ENCODE data around the gene ZNF664.
"Not testable (repeated sequence)": the region's sequence is repeated elsewhere in the genome, so short reads cannot be mapped to it uniquely, and the experiment has no call there.

Gene ZNF664

DNA sequence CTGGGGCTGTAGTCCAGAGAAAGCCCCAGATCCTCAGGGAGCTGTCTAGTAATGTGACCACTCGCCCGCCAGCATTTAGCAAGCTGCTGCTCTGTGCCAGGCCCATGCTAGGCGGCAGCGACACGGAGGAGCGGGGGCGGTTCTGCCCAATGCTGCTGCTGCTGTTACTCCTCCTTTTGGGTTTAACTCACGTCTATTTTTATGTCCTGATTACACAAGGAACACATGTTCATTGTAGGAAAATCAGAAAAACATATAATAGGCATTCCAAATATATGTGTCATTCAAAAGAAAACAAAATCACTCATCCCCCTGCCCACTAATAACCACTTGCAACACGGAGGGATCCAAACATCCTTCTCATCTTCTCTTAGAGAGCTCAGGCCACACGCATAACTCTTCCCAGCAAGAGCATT is 30.8 kb upstream of the ZNF664 start:
- DNase-seq = no peak

DNA sequence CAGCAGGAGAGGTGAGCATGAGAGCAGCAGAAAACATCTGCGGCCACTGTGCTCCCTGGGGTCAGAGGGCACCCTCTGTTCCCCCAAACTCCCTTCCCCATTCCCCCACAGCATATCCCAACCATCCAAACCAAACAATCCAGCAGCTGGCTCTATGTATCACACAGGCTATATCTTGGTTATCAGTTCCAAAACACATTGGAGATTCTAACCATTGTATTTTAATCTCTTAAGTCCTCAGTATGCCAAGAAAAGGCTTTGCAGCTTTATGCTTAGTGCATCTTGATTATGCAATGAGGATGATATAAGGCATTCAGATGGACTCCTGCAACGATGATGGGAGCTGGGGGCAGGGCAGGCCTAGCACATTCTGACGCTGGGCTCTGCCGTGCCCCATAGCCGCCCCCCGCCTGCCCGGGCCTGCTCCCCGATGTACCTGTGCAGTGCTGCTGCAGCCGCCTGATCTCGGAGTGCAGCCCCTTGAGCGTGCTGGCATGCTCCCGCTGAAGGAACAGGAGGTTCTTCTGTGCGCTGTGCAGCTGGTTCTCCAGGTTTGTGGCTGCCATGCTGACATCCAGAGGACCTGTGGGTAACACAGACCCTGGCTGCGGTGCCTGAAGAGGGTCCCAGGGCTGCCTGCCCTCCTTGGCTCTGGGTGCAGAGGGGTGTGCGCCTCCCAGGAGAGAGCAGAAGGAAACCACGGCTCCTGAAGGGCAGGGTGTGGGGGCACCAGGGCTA is 29.9 kb upstream of the ZNF664 start:
- no peak for DNase-seq

- no peak for DNase-seq
These were observed 29.2 kb upstream of the ZNF664 start for GRCh38 chr12:123943816-123944215.

DNA sequence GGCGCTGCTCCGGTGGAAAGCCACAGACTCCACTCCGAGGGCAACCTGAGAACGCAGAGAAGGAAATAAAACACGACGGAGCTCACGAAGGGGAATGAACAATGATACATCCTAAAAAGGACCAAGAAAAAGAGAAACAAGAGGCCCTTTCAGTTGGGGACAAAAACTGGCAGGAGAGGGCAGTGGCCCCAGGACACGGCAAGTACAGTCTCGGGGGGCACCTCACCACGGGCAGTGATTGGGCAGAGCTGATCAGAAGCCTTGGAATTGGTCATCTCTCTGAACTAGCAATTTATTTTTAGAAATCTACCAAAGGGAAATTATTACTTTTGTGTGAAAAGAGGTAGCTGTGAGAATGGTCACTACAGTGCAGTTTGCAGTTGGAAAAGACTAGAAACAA is 28.3 kb upstream of the ZNF664 start:
- no peak for DNase-seq

DNA sequence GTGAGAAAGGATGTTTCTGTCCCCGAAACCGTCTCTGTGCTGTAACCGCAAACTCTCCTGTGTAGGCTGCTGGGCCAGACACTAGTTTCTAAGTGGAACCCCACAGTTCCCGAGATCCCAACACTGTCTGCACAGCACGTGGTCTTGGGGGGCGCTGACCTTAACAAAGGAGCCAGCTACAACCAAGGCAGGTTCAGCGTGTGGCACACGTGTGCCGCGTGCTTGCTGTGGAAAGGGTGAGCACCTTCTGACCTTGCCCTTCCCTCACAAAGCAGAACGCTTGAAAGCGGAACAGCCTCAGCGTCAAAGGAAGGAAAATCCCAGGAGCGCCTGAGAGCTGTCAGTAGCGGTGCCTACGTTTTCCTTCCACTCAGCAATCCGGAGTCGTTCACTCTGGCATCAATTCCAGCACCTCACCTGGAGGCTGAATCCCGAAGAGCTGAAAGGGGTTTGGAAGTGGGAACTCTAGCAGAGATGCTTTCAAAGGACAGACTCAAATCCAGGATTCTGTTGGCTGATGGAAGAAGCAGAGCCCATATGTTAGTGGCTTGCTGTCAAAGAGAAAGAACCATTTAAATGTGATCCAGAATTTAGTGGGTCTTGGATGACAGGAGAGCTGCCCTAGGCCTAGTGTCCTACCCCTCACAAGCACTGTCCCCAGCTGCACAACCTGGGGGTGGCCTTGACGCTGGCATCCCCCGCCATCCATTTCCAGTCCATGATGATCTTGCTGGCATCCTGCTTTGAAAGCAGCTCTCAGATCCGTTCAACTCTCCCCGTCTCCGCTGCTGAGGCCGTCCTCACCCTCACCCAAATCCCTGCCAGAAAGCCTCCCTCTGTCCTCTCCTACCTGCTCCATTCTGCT is 27.5 kb upstream of the ZNF664 start:
- DNase-seq = no peak

- DNase-seq = no peak
These were observed 26.9 kb upstream of the ZNF664 start for GRCh38 chr12:123946152-123946515.

GRCh38 chr12:123946516-123947505 is 26.2 kb upstream of the ZNF664 start:
- DNase-seq = not testable (repeated sequence)

GRCh38 chr12:123947531-123947930 is 25.5 kb upstream of the ZNF664 start:
- not testable (repeated sequence) for DNase-seq

- DNase-seq = no peak
These were observed 24.6 kb upstream of the ZNF664 start for GRCh38 chr12:123948401-123948795.

GRCh38 chr12:123948796-123949769 is 23.9 kb upstream of the ZNF664 start:
- DNase-seq = no peak

- no peak for DNase-seq
These were observed 23.2 kb upstream of the ZNF664 start for GRCh38 chr12:123949770-123950165.

DNA sequence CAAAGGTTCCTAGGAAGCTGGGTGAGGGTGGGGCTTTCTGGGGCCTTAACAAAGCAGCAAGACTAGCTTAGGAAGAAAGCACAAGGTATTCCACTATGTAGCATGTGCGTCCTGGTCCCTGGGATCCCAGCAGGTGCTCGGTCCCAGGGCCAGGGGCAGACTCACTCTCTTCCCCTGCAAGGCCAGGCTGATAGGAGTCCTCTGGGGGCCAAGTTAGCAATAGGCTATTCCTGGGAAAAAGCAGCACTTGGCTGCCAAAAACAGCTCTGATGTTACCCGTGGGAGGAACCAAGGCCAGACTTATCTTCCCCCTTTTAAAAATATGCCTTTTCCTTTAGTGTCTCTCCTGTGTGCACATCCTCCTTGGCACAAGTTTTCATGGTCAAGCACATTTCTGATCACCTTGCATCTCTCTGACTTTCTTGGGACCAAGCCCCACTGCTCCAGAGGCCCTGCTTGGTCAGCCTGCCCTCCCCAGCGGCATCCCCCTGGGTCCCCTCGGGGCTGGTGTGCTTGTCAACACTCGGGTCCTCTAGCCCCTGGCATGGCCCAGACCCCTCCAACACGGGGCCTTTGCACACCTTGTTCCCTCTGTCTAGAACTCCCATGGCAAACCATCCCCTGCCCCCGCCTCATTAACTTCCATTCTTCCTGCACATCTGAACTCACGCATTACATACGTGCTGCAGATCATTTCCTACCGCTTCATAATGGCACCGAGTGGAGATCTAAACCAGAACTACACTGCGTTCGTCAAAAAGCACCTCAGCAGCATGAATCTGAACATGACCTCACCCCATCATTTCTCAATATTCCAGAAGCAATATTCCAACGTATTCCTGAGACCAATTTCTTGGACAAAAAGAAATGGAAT is 22.3 kb upstream of the ZNF664 start:
- no peak for DNase-seq

DNA sequence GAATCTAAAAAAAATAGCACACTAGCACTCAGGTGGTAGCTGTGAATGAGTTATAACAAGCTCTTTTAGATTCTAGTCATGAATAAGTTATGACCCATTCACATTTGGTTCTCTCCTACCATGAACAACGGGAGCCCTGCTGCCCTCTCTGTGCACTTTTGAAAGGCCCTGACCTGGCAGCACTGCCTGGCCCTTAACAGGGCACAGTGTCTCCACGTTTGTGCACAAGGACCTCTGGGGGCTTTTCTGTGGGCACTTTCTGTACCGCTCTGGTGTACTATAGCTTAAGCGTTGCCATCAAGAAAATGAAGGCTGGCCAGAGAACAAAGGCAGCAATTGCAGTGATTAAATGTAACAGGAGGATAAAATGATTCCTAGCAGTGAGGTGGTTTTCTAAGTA is 21.5 kb upstream of the ZNF664 start:
- DNase-seq = no peak

DNA sequence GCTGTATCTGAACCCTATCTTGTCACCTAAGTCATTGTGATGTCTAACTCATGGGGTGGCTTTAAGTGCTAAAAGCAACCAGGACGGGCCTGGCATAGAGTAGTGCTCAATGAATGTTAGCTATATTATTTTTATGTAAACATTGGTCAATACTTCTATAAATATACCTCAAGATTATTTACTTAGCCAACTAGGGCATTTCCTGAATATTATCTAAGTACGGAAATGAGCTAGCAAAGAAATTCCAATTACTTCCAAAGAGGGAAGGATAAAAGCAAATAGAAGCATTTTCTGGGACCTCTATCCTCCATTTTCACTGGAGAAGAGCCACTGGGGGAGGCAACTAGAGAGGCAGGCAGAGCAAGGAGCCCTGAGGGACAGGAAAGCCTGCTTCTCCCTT is 21.0 kb upstream of the ZNF664 start:
- no peak for DNase-seq

DNA sequence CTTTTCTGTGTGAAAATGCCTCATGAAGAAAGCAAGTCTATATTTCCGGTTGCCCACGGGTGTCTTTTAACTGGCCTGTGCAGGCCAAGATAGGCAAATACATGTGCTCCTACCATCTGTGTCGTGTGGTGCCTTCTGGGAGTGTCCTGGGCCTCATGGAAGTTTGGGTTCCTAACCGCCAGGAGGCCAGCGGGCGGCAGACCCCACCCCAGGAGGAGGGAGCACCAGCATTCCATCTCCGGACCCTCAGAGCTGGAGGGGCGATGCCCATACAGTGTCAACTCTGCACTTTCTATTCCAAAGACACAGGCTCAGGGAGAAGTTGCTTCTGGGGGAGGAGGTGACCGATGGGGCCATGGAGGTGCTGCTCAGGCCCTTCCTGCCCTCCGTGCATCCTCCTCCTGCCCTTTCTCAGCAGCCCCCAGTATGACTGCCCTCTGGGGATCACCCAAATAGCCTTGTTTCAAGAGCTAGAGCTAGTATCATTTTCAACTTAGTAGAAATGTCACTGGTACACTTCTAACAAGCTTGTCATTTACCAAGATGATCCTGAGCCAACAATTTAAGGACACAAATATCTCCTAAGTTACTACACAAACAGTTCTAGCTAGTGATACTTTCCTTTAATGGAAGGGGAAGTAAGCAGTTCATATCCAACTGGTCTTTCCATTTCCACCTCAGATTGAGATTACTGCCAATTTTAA is 18.2 kb upstream of the ZNF664 start:
- no peak for DNase-seq

- DNase-seq = no peak
These were observed 16.8 kb upstream of the ZNF664 start for GRCh38 chr12:123956249-123956648.

DNA sequence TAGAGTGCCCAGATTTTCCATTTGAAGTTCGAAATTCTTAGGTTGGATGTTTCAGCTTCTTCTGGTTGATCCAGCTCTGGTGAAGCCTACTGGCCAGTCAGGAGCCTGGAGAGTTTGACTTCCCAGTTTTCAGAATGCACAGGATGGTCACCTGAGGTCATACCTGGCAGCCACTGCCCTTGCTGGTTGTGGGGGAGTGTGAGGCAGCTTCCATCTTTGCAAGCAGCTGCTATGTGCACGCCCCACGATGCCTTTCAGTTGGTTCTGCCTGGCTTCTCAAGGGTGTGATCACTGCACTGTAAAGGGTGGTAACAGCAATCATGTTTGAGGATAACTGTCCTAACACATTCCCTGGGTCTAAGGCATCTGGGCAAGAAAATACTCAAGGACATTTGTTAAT is 15.8 kb upstream of the ZNF664 start:
- DNase-seq = no peak

DNA sequence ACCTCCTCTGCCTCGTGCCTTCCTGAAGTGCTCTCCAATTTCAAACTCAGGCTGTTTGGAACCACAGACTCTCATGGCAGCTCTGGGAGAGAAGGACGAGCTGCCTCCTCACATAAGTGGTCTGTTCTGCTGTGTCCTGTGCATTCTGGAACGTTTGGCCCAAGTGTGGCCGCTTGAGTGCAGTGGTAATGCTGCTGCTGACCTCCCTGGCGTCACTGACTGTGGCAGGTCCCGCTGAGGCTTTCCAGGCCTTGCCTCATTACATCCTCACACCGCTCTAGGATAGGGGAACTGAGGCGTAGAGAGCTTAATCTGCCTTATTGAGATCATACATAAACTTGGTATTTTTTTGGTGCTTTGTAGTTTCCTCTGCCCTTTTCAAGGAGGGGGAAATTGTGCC is 14.6 kb upstream of the ZNF664 start:
- no peak for DNase-seq

GRCh38 chr12:123958876-123959275 is 14.1 kb upstream of the ZNF664 start:
- no peak for DNase-seq
